Pons (tissue), 1 donor: Measurements from ENCODE around the gene DCC.

Experiments used
- DNase-seq: peaks from one replicate; pipeline ENCODE4 v3.0.0-alpha.2; 2016; ENCODE audit warnings: low spot score

DCC gene

GRCh38 chr18:52914148-52914547 is 574.2 kb downstream of the DCC start:
- DNase-seq = no peak

- DNase-seq = no peak
These were observed 580.7 kb downstream of the DCC start for GRCh38 chr18:52920665-52921064.

- no peak for DNase-seq
These were observed 593.4 kb downstream of the DCC start for GRCh38 chr18:52933356-52933755.

GRCh38 chr18:52936931-52937330 is 596.9 kb downstream of the DCC start:
- DNase-seq = no peak

- DNase-seq = no peak
These were observed 597.8 kb downstream of the DCC start for GRCh38 chr18:52937840-52938239.

- no peak for DNase-seq
These were observed 605.6 kb downstream of the DCC start for GRCh38 chr18:52945552-52945951.

- DNase-seq = no peak
These were observed 609.0 kb downstream of the DCC start for GRCh38 chr18:52948868-52949444.

- DNase-seq = no peak
These were observed 610.2 kb downstream of the DCC start for GRCh38 chr18:52950155-52950554.

- DNase-seq = no peak
These were observed 613.4 kb downstream of the DCC start for GRCh38 chr18:52953387-52953786.

GRCh38 chr18:52963481-52963880 is 623.5 kb downstream of the DCC start:
- DNase-seq = no peak

- no peak for DNase-seq
These were observed 630.7 kb downstream of the DCC start for GRCh38 chr18:52970686-52971085.

GRCh38 chr18:52971097-52971496 is 631.1 kb downstream of the DCC start:
- no peak for DNase-seq

GRCh38 chr18:52979892-52980291 is 639.9 kb downstream of the DCC start:
- no peak for DNase-seq

GRCh38 chr18:52991246-52991645 is 651.2 kb downstream of the DCC start:
- DNase-seq = no peak

GRCh38 chr18:52992041-52992440 is 652.0 kb downstream of the DCC start:
- DNase-seq = no peak

GRCh38 chr18:52995875-52996274 is 655.9 kb downstream of the DCC start:
- no peak for DNase-seq

- no peak for DNase-seq
These were observed 659.6 kb downstream of the DCC start for GRCh38 chr18:52999633-53000032.

- DNase-seq = no peak
These were observed 664.8 kb downstream of the DCC start for GRCh38 chr18:53004798-53005197.

GRCh38 chr18:53018791-53019190 is 678.8 kb downstream of the DCC start:
- no peak for DNase-seq

GRCh38 chr18:53025247-53025646 is 685.2 kb downstream of the DCC start:
- DNase-seq = no peak

GRCh38 chr18:53028565-53028964 is 688.6 kb downstream of the DCC start:
- no peak for DNase-seq

GRCh38 chr18:53033128-53033527 is 693.1 kb downstream of the DCC start:
- DNase-seq = no peak

- DNase-seq = no peak
These were observed 698.6 kb downstream of the DCC start for GRCh38 chr18:53038608-53039007.

GRCh38 chr18:53040286-53040685 is 700.3 kb downstream of the DCC start:
- no peak for DNase-seq

- DNase-seq = no peak
These were observed 716.1 kb downstream of the DCC start for GRCh38 chr18:53056064-53056463.
